BE2C (cell line): ENCODE results near the gene NAV1.
A peak's percentile ranks its signal among the peaks of the same experiment; 100 is the strongest.

Experiments used
- DNase-seq: peaks from one replicate; pipeline ENCODE4 v3.0.0-alpha.2; 2020
- H3K27me3 ChIP-seq: fragments of 250-450 bp; sonication (Bioruptor Pico); 2 replicates; pipeline ENCODE4 v1.5.1; 2020; ENCODE audit warnings: mild to moderate bottlenecking
- H3K36me3 ChIP-seq: fragments of 250-450 bp; sonication (Bioruptor Pico); 2 replicates; pipeline ENCODE4 v1.5.1; 2020; ENCODE audit warnings: mild to moderate bottlenecking
- H3K4me1 ChIP-seq: fragments of 250-450 bp; sonication (Bioruptor Pico); 2 replicates; pipeline ENCODE4 v1.5.1; 2020
- H3K4me3 ChIP-seq: 2 replicates; pipeline ENCODE4 v1.5.1; 2011; ENCODE audit warnings: low read depth, low read length
- H3K9me3 ChIP-seq: fragments of 250-450 bp; sonication (Bioruptor Pico); 2 replicates; pipeline ENCODE4 v1.5.1; 2020
- TF ChIP-seq, protein P1 (sequence below): IDR thresholded peaks from 2 replicates; pipeline ENCODE4 v1.5.1; 2012; ENCODE audit warnings: mild to moderate bottlenecking, low read depth, low read length

Gene NAV1

DNA sequence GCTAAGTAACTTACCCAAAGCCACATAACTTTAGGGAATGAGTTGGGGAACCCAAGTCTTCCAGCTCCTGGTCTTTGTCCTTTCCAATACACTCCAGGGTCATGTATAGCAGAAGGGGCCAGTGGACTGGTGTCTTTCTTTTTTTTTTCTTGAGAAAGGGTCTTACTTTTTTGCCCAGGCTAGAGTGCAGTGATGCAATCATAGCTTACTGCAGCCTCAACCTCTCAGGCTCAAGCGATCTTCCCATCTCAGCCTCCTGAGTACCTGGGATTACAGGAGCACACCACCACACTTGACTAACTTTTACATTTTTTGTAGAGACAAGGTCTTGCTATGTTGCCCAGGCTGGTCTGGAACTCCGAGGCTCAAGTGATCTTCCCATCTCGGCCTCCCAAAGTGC is 12.2 kb downstream of the NAV1 start:
- no peak overlapping the region for H3K4me3 ChIP-seq
- H3K9me3 ChIP-seq = no peaks in the 10 kb centered on the region
- peaks cover 32% of the 10 kb centered on the region for H3K4me1 ChIP-seq
- TF ChIP-seq, protein P1, sequence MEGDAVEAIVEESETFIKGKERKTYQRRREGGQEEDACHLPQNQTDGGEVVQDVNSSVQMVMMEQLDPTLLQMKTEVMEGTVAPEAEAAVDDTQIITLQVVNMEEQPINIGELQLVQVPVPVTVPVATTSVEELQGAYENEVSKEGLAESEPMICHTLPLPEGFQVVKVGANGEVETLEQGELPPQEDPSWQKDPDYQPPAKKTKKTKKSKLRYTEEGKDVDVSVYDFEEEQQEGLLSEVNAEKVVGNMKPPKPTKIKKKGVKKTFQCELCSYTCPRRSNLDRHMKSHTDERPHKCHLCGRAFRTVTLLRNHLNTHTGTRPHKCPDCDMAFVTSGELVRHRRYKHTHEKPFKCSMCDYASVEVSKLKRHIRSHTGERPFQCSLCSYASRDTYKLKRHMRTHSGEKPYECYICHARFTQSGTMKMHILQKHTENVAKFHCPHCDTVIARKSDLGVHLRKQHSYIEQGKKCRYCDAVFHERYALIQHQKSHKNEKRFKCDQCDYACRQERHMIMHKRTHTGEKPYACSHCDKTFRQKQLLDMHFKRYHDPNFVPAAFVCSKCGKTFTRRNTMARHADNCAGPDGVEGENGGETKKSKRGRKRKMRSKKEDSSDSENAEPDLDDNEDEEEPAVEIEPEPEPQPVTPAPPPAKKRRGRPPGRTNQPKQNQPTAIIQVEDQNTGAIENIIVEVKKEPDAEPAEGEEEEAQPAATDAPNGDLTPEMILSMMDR = no peak
- H3K27me3 ChIP-seq = no peaks in the 10 kb centered on the region
- DNase-seq = no peak
- no peaks in the 10 kb centered on the region for H3K36me3 ChIP-seq

DNA sequence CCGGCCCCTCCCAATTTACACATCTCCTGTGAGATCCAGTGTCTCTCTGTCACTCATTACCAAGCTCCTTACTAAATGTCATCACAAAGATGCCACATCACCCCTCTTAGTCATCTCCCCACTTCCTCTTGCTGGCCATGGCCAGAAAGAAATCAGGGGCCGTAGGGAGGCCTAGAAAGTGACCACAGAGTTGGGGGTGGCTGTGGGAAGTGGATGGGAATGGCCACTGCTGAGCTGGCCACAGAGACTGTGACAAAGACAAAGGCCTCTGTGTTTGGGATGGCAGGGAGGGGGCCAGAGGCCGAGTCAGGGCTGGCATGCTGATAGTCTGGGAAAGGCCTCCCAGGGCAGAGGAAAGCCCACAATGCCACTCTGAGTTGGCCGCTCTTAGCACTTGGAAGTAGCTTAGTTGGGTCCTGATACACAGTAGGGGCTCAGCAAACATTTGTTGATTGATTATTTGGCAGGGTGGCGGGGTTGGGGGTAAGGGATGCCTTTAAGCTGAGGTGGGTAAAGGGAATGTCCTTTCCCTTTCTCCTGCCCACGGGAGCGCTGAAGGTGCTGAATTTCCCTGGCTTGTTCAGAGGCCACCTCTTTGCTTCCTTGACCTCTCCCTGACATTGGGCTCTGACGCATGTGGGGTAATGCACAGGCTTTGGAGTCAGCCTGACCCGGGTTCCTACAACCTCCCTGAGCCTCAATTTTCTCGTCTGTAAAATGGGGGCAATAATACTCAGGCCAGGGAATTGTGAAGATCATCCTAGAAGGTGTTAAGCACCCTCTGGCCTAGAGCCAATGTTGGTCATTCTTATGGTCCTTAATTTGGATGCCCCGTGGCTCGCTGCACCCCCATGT is 13.2 kb downstream of the NAV1 start:
- Histone ChIP-seq H3K27me3 (no peaks in the 10 kb centered on the region), H3K36me3 (no peaks in the 10 kb centered on the region), H3K4me3 (no peak overlapping the region), H3K9me3 (no peaks in the 10 kb centered on the region), H3K4me1 (peaks cover 29% of the 10 kb centered on the region)
- no peak for DNase-seq
- TF ChIP-seq, protein P1 = no peak

DNA sequence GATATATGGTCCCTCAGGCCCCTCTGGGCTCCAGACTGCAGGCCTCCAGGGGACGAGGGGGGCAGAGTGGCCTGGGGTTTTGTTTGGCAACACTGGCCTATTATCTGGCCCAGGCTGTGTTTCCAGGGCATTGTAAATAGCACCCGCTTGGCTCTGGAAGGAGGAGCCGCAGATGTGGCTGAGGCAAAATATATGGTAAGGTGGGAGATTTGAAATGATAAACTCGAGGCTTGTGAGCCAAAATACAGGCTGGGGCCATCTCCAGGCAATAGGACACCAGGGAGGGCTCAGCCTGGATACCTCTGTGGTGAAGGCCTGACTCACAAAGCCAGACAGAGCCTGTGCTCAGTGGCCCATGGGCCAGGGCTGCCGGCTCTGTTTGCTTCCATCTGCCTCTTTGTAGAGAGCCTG is 14.0 kb downstream of the NAV1 start:
- TF ChIP-seq, protein P1 = no peak
- H3K36me3 ChIP-seq = no peaks in the 10 kb centered on the region
- H3K4me1 ChIP-seq = peaks cover 34% of the 10 kb centered on the region
- no peaks in the 10 kb centered on the region for H3K9me3 ChIP-seq
- H3K4me3 ChIP-seq = no peak overlapping the region
- peak; percentile 83 for DNase-seq
- no peaks in the 10 kb centered on the region for H3K27me3 ChIP-seq

DNA sequence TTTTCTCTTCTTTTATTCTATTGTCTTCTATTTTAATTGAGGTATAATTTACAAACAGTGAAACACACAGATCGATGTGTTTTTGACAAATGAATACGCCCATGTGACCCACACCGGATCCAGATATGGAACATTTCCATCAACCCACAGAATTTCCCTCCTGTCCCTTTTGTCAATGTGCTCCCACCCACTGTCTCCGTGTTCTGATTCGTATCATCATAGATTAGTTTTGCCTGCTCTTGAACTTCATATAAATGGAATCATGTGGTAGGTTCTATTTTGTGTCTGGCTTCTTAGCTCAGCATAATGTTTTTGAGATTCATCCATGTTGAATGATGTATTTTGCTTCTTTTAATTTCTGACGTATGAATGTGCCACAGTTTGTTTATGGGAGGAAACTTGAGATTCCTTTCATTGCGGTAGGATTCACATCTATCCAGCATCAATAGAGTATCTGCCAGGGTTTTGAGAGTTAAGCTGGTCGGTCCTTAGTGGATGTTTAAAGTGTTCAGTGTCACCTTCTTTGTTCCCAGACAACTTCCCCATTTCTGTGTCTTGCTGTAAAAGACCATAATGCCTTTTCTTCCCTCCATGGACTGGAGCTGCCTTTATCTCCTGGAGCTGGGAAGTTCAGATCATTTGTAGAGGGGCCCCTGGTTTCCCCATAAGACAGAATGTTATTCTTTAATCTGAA is 14.7 kb downstream of the NAV1 start:
- H3K4me3 ChIP-seq = no peak overlapping the region
- no peaks in the 10 kb centered on the region for H3K9me3 ChIP-seq
- no peak for DNase-seq
- H3K36me3 ChIP-seq = no peaks in the 10 kb centered on the region
- H3K27me3 ChIP-seq = no peaks in the 10 kb centered on the region
- peaks cover 37% of the 10 kb centered on the region for H3K4me1 ChIP-seq
- TF ChIP-seq, protein P1 = no peak

DNA sequence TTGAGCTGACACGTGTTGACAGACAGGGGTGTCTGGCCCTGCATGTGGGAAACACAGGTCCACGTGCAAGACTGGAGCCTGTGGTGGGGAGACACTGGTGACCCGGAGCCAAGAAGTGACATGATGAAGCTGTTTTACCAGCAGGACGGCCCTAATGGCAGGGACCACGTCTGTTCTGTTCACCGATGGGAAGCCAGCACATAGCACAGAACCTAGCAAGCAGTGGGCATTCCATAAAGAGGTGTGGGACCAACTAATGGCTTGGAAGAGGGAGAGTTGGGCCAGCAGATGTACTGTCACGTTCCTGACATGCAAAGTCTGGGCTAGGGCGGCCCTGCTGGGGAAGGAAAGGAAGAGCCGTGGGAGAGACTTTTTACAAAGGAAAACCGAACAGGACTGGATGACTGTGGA is 15.3 kb downstream of the NAV1 start:
- Histone ChIP-seq H3K4me3 (no peak overlapping the region), H3K9me3 (no peaks in the 10 kb centered on the region), H3K27me3 (no peaks in the 10 kb centered on the region), H3K4me1 (peaks cover 37% of the 10 kb centered on the region), H3K36me3 (no peaks in the 10 kb centered on the region)
- DNase-seq = no peak
- TF ChIP-seq, protein P1 = no peak
